B cell (primary cell): ENCODE data around the gene TCN2. TPM values are rescaled to one million over a fixed set of nuclear protein-coding genes. Genes with fewer than 3 reads are reported as not detected.

Experiments
- ATAC-seq: fragments of 200-7000 bp; cut with Tn5 transposase; one replicate; pipeline ENCODE4 v1.10.0; 2021; ENCODE audit warnings: low read depth, mild to moderate bottlenecking, moderate number of reproducible peaks, moderate library complexity
- CTCF ChIA-PET: fragments of 350-600 bp; sonication (Branson Sonifier 250); formaldehyde crosslinking; loops from one replicate; lab custom pipeline; 2021; ENCODE audit warnings: antibody characterized with exemption, inconsistent platforms; lab: Charles Lee
- POLR2A ChIA-PET: fragments of 350-600 bp; sonication (Branson Sonifier 250); formaldehyde crosslinking; loops from one replicate; lab custom pipeline; 2021; ENCODE audit warnings: antibody characterized with exemption; lab: Charles Lee
- DNase-seq: peaks from one replicate; pipeline ENCODE4 v3.0.0; 2013
- H2AFZ ChIP-seq: 2 replicates; pipeline ENCODE4 v1.6.1; 2012; ENCODE audit warnings: mild to moderate bottlenecking, low read depth, low read length; ENCODE audit not compliant: insufficient read depth, poor library complexity, severe bottlenecking
- H3K27ac ChIP-seq, 2 donors: 1 replicate in 1 of 2; 2 replicates in 1 of 2; pipeline ENCODE4 v1.5.1; 2012 to 2013; ENCODE audit warnings: low read length in 2 of 2, mild to moderate bottlenecking in 2 of 2, moderate library complexity in 1 of 2
- H3K27me3 ChIP-seq, 4 experiments: fragments of 200-600 bp in 1 of 4; sonication (generic) in 1 of 4; replicated peaks in 1 of 4; 1 replicate in 2 of 4; 2 replicates in 2 of 4; pipeline versions ENCODE4 v1.6.1 to v1.7.0; 2013 to 2016; ENCODE audit warnings: low read length in 3 of 4, mild to moderate bottlenecking in 2 of 4, mixed read lengths in 1 of 4, moderate library complexity in 1 of 4; ENCODE audit not compliant: insufficient read depth in 4 of 4, control insufficient read depth in 3 of 4; ENCODE audit errors: control extremely low read depth in 1 of 4
- H3K36me3 ChIP-seq, 2 experiments: replicated peaks in 1 of 2; 1 replicate in 1 of 2; 2 replicates in 1 of 2; pipeline versions ENCODE4 v1.6.1 to v1.7.1; 2013; ENCODE audit warnings: low read length in 1 of 2; ENCODE audit not compliant: insufficient read depth in 2 of 2, control insufficient read depth in 1 of 2; ENCODE audit errors: control extremely low read depth in 1 of 2, extremely low read depth in 1 of 2
- H3K4me1 ChIP-seq, 2 donors: fragments of 200-600 bp in 1 of 2; sonication (generic) in 1 of 2; 1 replicate in 1 of 2; 2 replicates in 1 of 2; pipeline versions ENCODE4 v1.5.1 to v1.6.1; 2013 to 2017; ENCODE audit warnings: low read length in 2 of 2; ENCODE audit not compliant: control insufficient read depth in 2 of 2, insufficient read depth in 2 of 2
- H3K4me2 ChIP-seq: replicated peaks from 2 replicates; pipeline ENCODE3; 2012; ENCODE audit warnings: mild to moderate bottlenecking, low read depth, low read length; ENCODE audit not compliant: poor library complexity, severe bottlenecking
- H3K4me3 ChIP-seq, 5 experiments: fragments of 200-600 bp in 1 of 5; sonication (generic) in 1 of 5; 1 replicate in 3 of 5; 2 replicates in 2 of 5; pipeline versions ENCODE4 v1.5.1 to v1.7.0; 2011 to 2016; ENCODE audit warnings: low read length in 4 of 5, mild to moderate bottlenecking in 4 of 5, low read depth in 2 of 5, control low read depth in 1 of 5, moderate library complexity in 1 of 5; ENCODE audit not compliant: insufficient read depth in 1 of 5; ENCODE audit errors: control extremely low read depth in 1 of 5, extremely low read depth in 1 of 5
- H3K79me2 ChIP-seq: fragments of 200-600 bp; sonication (generic); one replicate; pipeline ENCODE4 v1.6.0; 2016; ENCODE audit warnings: low read length; ENCODE audit not compliant: control insufficient read depth, insufficient read depth
- H3K9ac ChIP-seq: fragments of 200-600 bp; sonication (generic); 2 replicates; pipeline ENCODE4 v1.6.1; 2017; ENCODE audit warnings: mild to moderate bottlenecking, low read length, moderate library complexity
- H3K9me3 ChIP-seq, 3 donors: one replicate each; pipeline versions ENCODE4 v1.6.1 to v1.7.1; 2013; ENCODE audit warnings: low read length in 2 of 3; ENCODE audit not compliant: control insufficient read depth in 2 of 3, insufficient read depth in 1 of 3; ENCODE audit errors: control extremely low read depth in 1 of 3
- H4K20me1 ChIP-seq: 2 replicates; pipeline ENCODE4 v1.6.0; 2012; ENCODE audit warnings: mild to moderate bottlenecking, low read length; ENCODE audit not compliant: insufficient read depth, control insufficient read depth, poor library complexity, severe bottlenecking
- H3K27ac Mint-ChIP-seq: one replicate; pipeline ENCODE4 v1.8.0; 2021; ENCODE audit warnings: mixed read lengths
- H3K27me3 Mint-ChIP-seq: one replicate; pipeline ENCODE4 v1.8.0; 2021; ENCODE audit warnings: mixed read lengths
- H3K4me1 Mint-ChIP-seq: one replicate; pipeline ENCODE4 v1.8.0; 2021; ENCODE audit warnings: mixed read lengths
- H3K4me3 Mint-ChIP-seq: one replicate; pipeline ENCODE4 v1.8.0; 2021; ENCODE audit warnings: mixed read lengths
- H3K9me3 Mint-ChIP-seq: one replicate; pipeline ENCODE4 v1.8.0; 2022; ENCODE audit warnings: mixed read lengths; ENCODE audit not compliant: insufficient read depth
- CTCF ChIP-seq: fragments of 200-600 bp; IDR thresholded peaks from one replicate; pipeline ENCODE4 v1.8.0; 2022; ENCODE audit warnings: antibody characterized with exemption, mild to moderate bottlenecking
- EZH2 ChIP-seq: IDR thresholded peaks from 2 replicates; pipeline ENCODE4 v1.6.1; 2012; ENCODE audit warnings: borderline replicate concordance, low read depth, mild to moderate bottlenecking, moderate library complexity, low read length; ENCODE audit not compliant: insufficient read depth, poor library complexity, severe bottlenecking
- WGBS: methylation state at CpG from one replicate; pipeline ENCODE4 v1.1.5; 2013; ENCODE audit warnings: missing lambda C conversion rate; ENCODE audit not compliant: insufficient coverage; 5-methylcytosine and 5-hydroxymethylcytosine counted together
- intact Hi-C: fragments of 100-400 bp; cut with micrococcal nuclease; formaldehyde crosslinking; loops from one replicate; pipeline ENCODE4 v1.10.0; 2022
- polyA plus RNA-seq: library from polyadenylated mRNA; depleted of rRNA; stranded (reverse); fragments of >200 nt; gene quantifications from 2 replicates; pipeline ENCODE4 v1.2.3, GENCODE V29; 2012
- total RNA-seq, 2 donors: library from RNA; stranded (reverse); fragments of 120-200 nt in 1 of 2; gene quantifications; 1 replicate in 1 of 2; 2 replicates in 1 of 2; pipeline versions ENCODE4 v1.2.3 to v1.2.4, GENCODE V29; 2013 to 2022

Gene TCN2
- total and polyA plus RNA-seq, 2 donors (not counting 1 experiment from before 2014, with no cell fraction given): 0.37 to 0.40 TPM

- Histone ChIP-seq H3K27ac (no peak overlapping the region), H3K4me1 (peaks cover 11 to 34% of the 10 kb centered on the region in 2 donors), H3K4me2 (no peak overlapping the region), H4K20me1 (no peaks in the 10 kb centered on the region), H2AFZ (no peak overlapping the region), H3K36me3 (no peaks in the 10 kb centered on the region), H3K27me3 (no peaks in the 10 kb centered on the region), H3K9me3 (no peaks in the 10 kb centered on the region), H3K4me3 (no peak overlapping the region), H3K9ac (no peak overlapping the region), H3K79me2 (no peaks in the 10 kb centered on the region)
- CTCF ChIA-PET: no interaction called here
- POLR2A ChIA-PET: no interaction called here
- no peak for TF ChIP-seq EZH2
- TF ChIP-seq CTCF: no peak
- whole genome bisulfite sequencing: 100% methylated on average over 3 of the region's 3 CpGs
- Mint-ChIP-seq H3K9me3 (no peaks in the 10 kb centered on the region), H3K4me1 (peaks cover 22% of the 10 kb centered on the region), H3K27me3 (peaks cover 23% of the 10 kb centered on the region), H3K27ac (no peak overlapping the region), H3K4me3 (no peak overlapping the region)
- ATAC-seq (no peak), DNase-seq (no peak)
- intact Hi-C loops: no loop called here
Measured at GRCh38 chr22:30611197-30611596, 4.2 kb downstream of the TCN2 start.

GRCh38 chr22:30612789-30613188 lies 5.8 kb downstream of the TCN2 start:
- DNase-seq (no peak), ATAC-seq (no peak)
- no peaks in the 10 kb centered on the region for H3K79me2 ChIP-seq
- H3K9ac ChIP-seq: no peak overlapping the region
- no peaks in the 10 kb centered on the region for H3K27me3 ChIP-seq
- H4K20me1 ChIP-seq: no peaks in the 10 kb centered on the region
- CTCF ChIA-PET: no interaction called here
- H3K4me1 Mint-ChIP-seq: peaks cover 10% of the 10 kb centered on the region
- no peaks in the 10 kb centered on the region for H3K9me3 Mint-ChIP-seq
- H3K4me3 Mint-ChIP-seq: no peak overlapping the region
- POLR2A ChIA-PET: no interaction called here
- no peaks in the 10 kb centered on the region for H3K9me3 ChIP-seq
- peaks cover 0 to 19% of the 10 kb centered on the region in 2 donors for H3K4me1 ChIP-seq
- intact Hi-C loops: no loop called here
- no peak for TF ChIP-seq CTCF
- TF ChIP-seq EZH2: no peak
- H3K4me2 ChIP-seq: no peak overlapping the region
- H3K4me3 ChIP-seq: no peak overlapping the region
- H3K27ac Mint-ChIP-seq: no peak overlapping the region
- H3K27me3 Mint-ChIP-seq: peaks cover 25% of the 10 kb centered on the region
- no peak overlapping the region for H3K27ac ChIP-seq
- no peak overlapping the region for H2AFZ ChIP-seq
- WGBS: over 99% methylated on average over 5 of the region's 8 CpGs
- no peaks in the 10 kb centered on the region for H3K36me3 ChIP-seq
